ENCODE data around the gene LAMP5.

The LAMP5 gene

DNA sequence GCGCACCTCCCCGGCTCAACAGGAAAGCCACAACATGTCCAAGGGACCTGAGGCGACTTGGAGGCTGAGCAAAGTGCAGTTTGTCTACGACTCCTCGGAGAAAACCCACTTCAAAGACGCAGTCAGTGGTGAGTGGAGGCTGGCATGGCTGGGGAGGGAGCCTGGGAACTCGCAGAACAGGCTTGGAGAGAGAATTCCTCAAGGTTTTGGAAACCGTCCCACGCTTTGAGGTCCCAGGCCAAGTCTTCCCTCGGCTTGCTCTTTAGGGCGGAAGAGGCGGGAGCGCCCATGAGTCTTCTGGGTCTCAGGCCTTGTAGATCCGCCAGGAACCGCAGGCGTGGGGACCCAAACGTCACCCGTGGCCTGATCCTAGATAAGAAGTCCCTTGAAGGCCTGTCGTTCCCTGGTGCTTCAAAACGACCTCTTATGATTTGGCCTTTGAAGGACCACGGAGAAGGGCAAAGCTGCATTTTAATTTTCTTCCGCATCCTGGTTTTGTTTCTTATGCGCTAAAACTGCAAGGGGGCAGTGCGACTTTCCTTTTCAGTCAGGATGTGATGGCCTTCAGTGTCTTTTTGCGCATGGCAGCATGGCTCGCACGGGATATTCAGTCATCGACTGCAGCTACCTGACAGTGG, 2.0 kb downstream of the LAMP5 start:
- H3K36me3 ChIP-seq (ENCODE audit: insufficient read depth, low read depth, low read length) = no peaks in the 10 kb centered on the region
- H3K27ac ChIP-seq (ENCODE audit: low read length) = no peak overlapping the region
- H3K9ac ChIP-seq (ENCODE audit: low read depth, low read length) = no peak overlapping the region
- no peaks in the 10 kb centered on the region for H3K9me3 ChIP-seq (ENCODE audit: insufficient read depth, low read depth, low read length)
- peak overlapping the region; percentile 60 for H3K4me3 ChIP-seq (ENCODE audit: low read length)
- H3K27me3 ChIP-seq (ENCODE audit: insufficient read depth, low read length) = peaks cover 100% of the 10 kb centered on the region
- peaks cover 42% of the 10 kb centered on the region for H3K4me1 ChIP-seq (ENCODE audit: insufficient read depth, low read length)

DNA sequence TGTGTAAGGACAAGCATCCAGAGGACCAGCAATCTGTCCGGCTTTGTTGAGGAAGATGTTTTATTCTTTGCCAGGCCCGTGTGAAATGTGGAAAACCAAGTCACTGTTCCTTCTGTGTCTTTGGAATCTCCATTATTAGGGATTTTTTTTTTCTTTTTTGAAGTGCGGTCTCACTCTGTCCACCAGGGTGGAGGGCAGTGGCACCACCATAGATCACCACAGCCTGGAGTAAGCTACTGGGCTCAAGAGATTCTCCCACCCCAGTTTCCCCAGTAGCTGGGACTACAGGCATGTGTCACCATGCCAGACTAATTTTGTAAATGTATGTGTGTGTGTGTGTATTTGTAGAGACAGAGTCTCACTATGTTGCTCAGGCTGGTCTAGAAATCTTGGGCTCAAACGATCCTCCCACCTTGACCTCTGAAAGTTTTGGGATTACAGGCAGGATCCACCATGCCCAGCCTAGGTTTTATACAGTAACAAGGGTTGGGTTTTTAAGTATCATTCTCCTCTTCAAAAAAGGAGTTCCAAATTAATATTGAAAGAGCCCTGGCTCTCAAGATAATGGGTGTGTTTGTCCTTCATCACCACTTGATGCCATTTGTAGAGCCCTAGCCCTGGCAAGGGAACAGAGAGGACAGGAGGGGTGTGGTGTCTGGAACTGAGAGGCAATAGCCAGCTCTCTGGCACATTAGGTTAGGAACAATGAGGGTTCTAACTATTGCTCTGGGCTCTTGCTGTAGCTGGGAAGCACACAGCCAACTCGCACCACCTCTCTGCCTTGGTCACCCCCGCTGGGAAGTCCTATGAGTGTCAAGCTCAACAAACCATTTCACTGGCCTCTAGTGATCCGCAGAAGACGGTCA, 3.1 kb downstream of the LAMP5 start:
- H3K4me1 ChIP-seq (ENCODE audit: insufficient read depth, low read length) = peaks cover 42% of the 10 kb centered on the region
- H3K27me3 ChIP-seq (ENCODE audit: insufficient read depth, low read length) = peaks cover 100% of the 10 kb centered on the region
- no peaks in the 10 kb centered on the region for H3K36me3 ChIP-seq (ENCODE audit: insufficient read depth, low read depth, low read length)
- H3K4me3 ChIP-seq (ENCODE audit: low read length) = no peak overlapping the region
- no peak overlapping the region for H3K27ac ChIP-seq (ENCODE audit: low read length)
- H3K9me3 ChIP-seq (ENCODE audit: insufficient read depth, low read depth, low read length) = no peaks in the 10 kb centered on the region
- no peak overlapping the region for H3K9ac ChIP-seq (ENCODE audit: low read depth, low read length)

DNA sequence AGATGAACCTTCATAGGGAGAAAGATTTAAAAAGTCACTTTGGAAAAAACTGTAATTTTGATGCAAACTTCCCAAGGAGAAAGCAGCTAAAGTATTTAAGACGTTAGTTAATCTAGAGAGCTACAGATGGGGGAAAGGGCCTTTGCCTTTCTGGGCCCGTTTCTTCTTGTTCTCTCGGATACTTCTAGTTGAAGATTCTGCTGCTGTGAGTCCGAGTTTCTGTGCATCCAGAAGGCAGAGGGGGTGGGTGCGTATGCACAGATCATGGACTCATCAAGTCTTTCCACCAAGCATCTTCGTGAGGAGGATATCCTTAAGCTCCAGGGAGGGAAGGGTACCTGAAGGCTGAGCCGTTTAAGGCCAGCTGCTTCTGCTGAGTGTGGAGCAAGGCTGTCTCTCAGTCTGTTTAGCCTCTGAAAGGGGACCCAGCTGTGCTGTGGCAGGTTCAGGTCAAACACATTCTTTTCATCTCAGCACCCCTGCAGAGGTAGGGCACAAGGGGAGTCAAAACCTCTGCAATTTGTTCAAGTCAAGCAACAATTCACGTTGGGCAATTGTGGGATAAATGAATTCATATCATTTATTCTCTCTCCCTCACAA, 4.3 kb downstream of the LAMP5 start:
- Histone ChIP-seq H3K9me3 (ENCODE audit: insufficient read depth, low read depth, low read length) (no peaks in the 10 kb centered on the region), H3K4me3 (ENCODE audit: low read length) (peak overlapping the region; percentile 12; the same call in 1 of the 2 replicates), H3K4me1 (ENCODE audit: insufficient read depth, low read length) (peaks cover 40% of the 10 kb centered on the region), H3K27me3 (ENCODE audit: insufficient read depth, low read length) (peaks cover 90% of the 10 kb centered on the region), H3K36me3 (ENCODE audit: insufficient read depth, low read depth, low read length) (no peaks in the 10 kb centered on the region), H3K27ac (ENCODE audit: low read length) (no peak overlapping the region), H3K9ac (ENCODE audit: low read depth, low read length) (no peak overlapping the region)

DNA sequence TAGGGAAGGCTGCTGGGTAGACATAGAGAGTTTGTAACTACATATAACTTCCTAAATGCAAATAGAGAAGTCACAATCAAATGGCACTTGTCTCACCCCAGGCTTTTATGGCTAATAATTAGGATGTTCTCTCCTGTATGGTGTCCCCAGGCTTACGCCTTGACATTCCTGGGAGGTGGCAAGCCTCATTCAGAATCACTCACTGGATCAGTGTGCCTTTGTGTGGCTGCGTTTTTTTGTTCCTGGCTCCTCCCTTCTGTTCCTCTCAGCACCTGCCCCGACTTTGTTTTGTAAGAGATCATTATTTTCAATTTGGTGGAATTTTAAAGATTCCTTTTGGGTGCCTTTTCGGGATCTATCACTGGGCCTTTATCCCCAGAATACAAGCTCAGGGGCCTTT, 5.7 kb downstream of the LAMP5 start:
- Histone ChIP-seq H3K9me3 (ENCODE audit: insufficient read depth, low read depth, low read length) (no peaks in the 10 kb centered on the region), H3K9ac (ENCODE audit: low read depth, low read length) (no peak overlapping the region), H3K36me3 (ENCODE audit: insufficient read depth, low read depth, low read length) (no peaks in the 10 kb centered on the region), H3K4me1 (ENCODE audit: insufficient read depth, low read length) (peaks cover 36% of the 10 kb centered on the region), H3K27ac (ENCODE audit: low read length) (no peak overlapping the region), H3K4me3 (ENCODE audit: low read length) (no peak overlapping the region), H3K27me3 (ENCODE audit: insufficient read depth, low read length) (peaks cover 76% of the 10 kb centered on the region)

DNA sequence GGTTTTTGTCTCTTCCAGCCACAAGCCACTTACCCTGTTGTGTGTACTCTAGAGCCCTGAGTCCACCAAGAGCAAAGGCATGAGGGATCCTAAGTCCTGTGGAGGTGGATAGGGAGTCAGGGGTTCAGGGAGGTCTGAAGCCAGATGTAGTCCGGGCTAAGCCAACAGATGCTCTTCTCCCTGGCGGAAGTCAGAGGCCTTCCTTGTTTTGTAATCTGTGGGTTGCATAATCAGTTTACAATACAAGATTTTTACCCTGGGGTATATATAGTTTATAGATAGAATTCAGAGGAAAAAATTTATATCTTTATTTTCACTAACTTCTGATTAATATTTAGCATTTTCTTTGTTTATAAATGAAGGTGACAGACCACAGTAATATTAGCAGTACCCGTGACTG, 9.2 kb downstream of the LAMP5 start:
- no peak overlapping the region for H3K27ac ChIP-seq (ENCODE audit: low read length)
- no peak overlapping the region for H3K9ac ChIP-seq (ENCODE audit: low read depth, low read length)
- peaks cover 41% of the 10 kb centered on the region for H3K27me3 ChIP-seq (ENCODE audit: insufficient read depth, low read length)
- H3K9me3 ChIP-seq (ENCODE audit: insufficient read depth, low read depth, low read length) = no peaks in the 10 kb centered on the region
- no peak overlapping the region for H3K4me3 ChIP-seq (ENCODE audit: low read length)
- H3K36me3 ChIP-seq (ENCODE audit: insufficient read depth, low read depth, low read length) = no peaks in the 10 kb centered on the region
- H3K4me1 ChIP-seq (ENCODE audit: insufficient read depth, low read length) = peaks cover 14% of the 10 kb centered on the region

DNA sequence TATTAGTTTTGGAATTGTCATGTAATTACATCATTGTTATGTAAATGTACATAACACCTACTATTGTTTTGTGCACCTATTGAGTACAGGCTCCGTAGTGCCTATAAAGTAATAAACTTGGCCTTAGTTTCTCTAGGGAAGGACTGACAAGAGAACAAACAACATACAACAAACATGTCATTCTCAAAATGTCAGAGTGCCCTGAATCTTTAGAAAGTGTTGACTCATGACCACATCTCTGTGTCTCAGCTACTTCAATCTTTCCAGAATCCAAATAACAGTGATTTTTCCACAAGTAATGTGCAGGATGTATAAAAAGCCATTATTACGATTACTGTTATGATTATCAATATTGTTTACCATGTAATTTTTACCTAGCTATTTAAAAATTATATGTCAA, 17.2 kb downstream of the LAMP5 start:
- no peak overlapping the region for H3K4me3 ChIP-seq (ENCODE audit: low read length)
- no peak overlapping the region for H3K27ac ChIP-seq (ENCODE audit: low read length)
- H3K27me3 ChIP-seq (ENCODE audit: insufficient read depth, low read length) = no peaks in the 10 kb centered on the region; the same call in 1 of the 2 replicates
- H3K36me3 ChIP-seq (ENCODE audit: insufficient read depth, low read depth, low read length) = no peaks in the 10 kb centered on the region
- no peaks in the 10 kb centered on the region for H3K9me3 ChIP-seq (ENCODE audit: insufficient read depth, low read depth, low read length)
- no peak overlapping the region for H3K9ac ChIP-seq (ENCODE audit: low read depth, low read length)
- H3K4me1 ChIP-seq (ENCODE audit: insufficient read depth, low read length) = peaks cover 17% of the 10 kb centered on the region

DNA sequence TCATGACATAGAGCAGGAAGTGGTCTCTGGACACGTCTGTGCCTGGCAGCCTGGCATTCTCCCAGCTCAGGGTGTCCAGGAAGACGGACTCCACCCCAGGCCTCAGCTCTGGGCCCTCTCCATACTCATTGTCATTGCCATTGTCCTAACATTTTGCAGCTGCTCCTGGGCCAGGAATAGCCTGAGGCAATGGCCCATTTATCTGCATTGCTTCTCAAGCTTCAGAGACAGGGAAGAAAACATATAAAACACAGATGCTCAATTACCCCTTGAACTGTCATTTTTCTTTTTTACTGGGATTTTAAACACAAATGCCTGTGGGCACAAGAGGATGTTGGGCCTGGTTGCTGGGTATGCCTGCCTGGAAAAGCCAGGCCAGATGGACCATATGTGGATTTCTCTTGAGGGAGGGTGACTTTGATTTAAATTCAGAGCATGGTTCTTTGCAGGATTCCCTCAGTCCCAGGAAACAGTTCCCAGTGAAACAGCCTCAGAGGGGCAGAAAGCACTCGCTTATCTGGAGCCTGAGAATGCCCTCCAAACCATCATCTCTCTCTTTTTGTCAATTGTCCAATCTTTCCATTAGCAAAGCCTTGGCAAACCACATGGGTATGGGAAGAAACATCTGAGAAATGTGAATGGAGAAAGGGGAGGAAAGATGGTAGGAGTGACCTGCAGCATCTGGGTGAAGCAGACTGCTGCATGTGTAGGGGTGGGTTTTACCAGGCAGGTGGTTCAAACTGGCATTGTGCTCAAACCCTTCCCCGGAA, 17.9 kb downstream of the LAMP5 start:
- Histone ChIP-seq H3K9me3 (ENCODE audit: insufficient read depth, low read depth, low read length) (no peaks in the 10 kb centered on the region), H3K27me3 (ENCODE audit: insufficient read depth, low read length) (no peaks in the 10 kb centered on the region; the same call in 1 of the 2 replicates), H3K4me3 (ENCODE audit: low read length) (no peak overlapping the region), H3K27ac (ENCODE audit: low read length) (no peak overlapping the region), H3K4me1 (ENCODE audit: insufficient read depth, low read length) (peaks cover 17% of the 10 kb centered on the region), H3K9ac (ENCODE audit: low read depth, low read length) (no peak overlapping the region), H3K36me3 (ENCODE audit: insufficient read depth, low read depth, low read length) (no peaks in the 10 kb centered on the region)

DNA sequence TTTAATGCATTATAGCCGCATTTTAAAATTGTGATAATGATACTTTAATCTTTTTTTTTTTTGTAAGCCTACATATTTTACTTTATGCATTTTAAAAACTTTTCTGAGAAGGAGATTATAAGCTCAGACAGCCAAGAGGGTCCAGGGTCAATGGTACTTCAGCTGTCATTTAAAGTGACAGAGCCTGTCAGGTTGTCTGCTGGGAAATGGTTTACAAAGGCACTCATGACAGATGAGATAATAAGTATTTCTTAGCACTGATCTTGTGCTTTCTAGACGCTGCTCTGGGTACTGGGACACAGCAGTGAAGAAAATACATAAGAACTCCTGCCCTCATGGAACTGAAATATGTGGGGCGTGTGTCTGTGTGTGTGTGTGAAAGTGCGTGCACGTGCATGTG, 19.6 kb downstream of the LAMP5 start:
- no peak overlapping the region for H3K27ac ChIP-seq (ENCODE audit: low read length)
- peaks cover 17% of the 10 kb centered on the region for H3K4me1 ChIP-seq (ENCODE audit: insufficient read depth, low read length)
- no peak overlapping the region for H3K9ac ChIP-seq (ENCODE audit: low read depth, low read length)
- no peaks in the 10 kb centered on the region; the same call in 1 of the 2 replicates for H3K27me3 ChIP-seq (ENCODE audit: insufficient read depth, low read length)
- H3K4me3 ChIP-seq (ENCODE audit: low read length) = no peak overlapping the region
- H3K9me3 ChIP-seq (ENCODE audit: insufficient read depth, low read depth, low read length) = no peaks in the 10 kb centered on the region
- H3K36me3 ChIP-seq (ENCODE audit: insufficient read depth, low read depth, low read length) = no peaks in the 10 kb centered on the region

DNA sequence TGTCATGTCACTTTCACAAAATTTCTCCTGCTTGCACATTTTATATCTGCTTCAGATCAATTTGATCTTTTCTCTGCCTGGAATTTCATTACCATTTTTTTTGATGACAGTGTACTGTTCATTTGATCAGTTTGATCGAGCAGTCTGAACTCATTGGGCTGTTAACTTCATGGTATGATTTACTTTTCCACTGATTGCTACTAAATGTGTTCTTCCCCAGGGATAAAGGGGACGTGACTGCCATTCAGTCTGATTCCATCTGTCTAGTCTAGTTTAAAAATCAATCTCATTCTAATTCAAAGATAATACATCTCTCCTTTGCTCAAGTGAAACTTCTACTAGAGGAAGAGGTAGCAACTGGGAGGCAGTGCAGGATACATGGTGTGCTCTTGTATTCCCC, 21.1 kb downstream of the LAMP5 start:
- Histone ChIP-seq H3K9ac (ENCODE audit: low read depth, low read length) (no peak overlapping the region), H3K4me3 (ENCODE audit: low read length) (no peak overlapping the region), H3K9me3 (ENCODE audit: insufficient read depth, low read depth, low read length) (no peaks in the 10 kb centered on the region), H3K27me3 (ENCODE audit: insufficient read depth, low read length) (no peaks in the 10 kb centered on the region; the same call in 1 of the 2 replicates), H3K27ac (ENCODE audit: low read length) (no peak overlapping the region), H3K36me3 (ENCODE audit: insufficient read depth, low read depth, low read length) (no peaks in the 10 kb centered on the region), H3K4me1 (ENCODE audit: insufficient read depth, low read length) (peaks cover 17% of the 10 kb centered on the region)

DNA sequence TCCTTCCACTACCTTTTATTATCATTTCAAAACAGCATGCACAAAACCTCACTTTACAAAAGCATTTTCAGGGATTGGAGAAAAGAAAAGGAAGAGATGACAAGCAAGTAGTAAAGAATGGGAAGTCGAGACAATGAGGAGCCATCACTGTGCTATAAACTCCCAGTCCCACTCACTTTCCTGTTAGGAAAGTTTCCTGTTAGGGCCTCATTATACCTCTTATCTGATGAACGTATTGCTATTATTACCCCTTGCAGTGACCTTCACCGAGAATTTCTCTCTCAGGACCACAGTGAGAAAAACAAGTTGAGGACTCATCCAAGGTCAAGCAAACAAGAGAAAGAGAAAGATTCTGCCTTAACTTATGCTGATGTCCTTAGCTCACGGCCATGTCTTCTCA, 28.8 kb downstream of the LAMP5 start:
- Histone ChIP-seq H3K4me3 (ENCODE audit: low read length) (no peak overlapping the region), H3K27ac (ENCODE audit: low read length) (no peak overlapping the region), H3K9me3 (ENCODE audit: insufficient read depth, low read depth, low read length) (no peaks in the 10 kb centered on the region), H3K9ac (ENCODE audit: low read depth, low read length) (no peak overlapping the region), H3K4me1 (ENCODE audit: insufficient read depth, low read length) (no peaks in the 10 kb centered on the region), H3K27me3 (ENCODE audit: insufficient read depth, low read length) (no peaks in the 10 kb centered on the region), H3K36me3 (ENCODE audit: insufficient read depth, low read depth, low read length) (no peaks in the 10 kb centered on the region)

DNA sequence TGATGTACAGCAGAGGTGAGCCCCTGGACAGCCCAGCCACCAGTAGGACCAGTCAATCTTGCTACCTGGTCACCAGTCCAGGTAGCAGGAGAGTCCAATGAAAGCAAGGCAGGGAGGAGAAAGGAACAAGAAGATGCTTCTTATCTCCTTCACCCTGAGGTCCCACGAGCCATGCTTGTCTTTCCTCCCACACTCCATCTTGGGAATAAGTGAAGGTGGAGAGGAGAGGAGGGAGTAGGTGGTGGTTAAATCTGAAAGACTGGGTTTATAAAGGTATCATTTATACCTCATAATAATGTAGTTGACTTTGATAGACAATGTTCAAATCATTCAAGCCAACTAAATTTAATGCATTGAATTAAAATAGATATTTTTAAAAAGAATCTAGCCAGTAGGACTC, 35.9 kb downstream of the LAMP5 start:
- Histone ChIP-seq H3K9ac (ENCODE audit: low read depth, low read length) (no peak overlapping the region), H3K27ac (ENCODE audit: low read length) (no peak overlapping the region), H3K4me3 (ENCODE audit: low read length) (no peak overlapping the region), H3K9me3 (ENCODE audit: insufficient read depth, low read depth, low read length) (no peaks in the 10 kb centered on the region), H3K4me1 (ENCODE audit: insufficient read depth, low read length) (no peaks in the 10 kb centered on the region), H3K27me3 (ENCODE audit: insufficient read depth, low read length) (no peaks in the 10 kb centered on the region), H3K36me3 (ENCODE audit: insufficient read depth, low read depth, low read length) (no peaks in the 10 kb centered on the region)

Data from iPS-20b (cell line).